ENCODE measurements around the gene IL1R1.

The IL1R1 gene

DNA sequence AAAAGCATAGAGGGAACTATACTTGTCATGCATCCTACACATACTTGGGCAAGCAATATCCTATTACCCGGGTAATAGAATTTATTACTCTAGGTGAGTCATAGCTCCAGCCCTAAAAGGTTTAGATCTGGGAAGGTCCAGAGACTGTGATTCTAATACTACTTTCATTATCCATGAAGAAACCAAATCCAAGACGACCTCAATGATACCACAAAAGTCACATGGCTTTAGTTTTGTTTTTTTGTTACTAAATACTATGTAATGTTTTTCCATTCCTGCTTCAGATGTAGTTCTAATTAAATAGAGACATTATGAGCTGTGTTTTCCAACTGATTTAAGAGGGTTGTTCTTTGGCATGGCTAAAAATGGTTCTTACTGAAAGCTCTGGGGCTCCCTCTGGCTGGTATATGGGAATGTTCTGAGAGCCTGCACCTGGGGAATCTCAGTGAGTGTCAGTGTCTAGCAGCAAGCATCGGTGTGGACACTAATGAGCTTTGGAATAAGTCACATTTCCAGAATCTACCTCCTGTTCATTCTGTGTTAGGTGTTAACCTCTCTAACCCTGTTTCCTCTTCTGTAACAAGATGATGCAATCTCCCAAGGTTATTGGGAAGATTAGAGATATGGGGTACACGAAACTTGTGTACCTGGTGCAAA, 23.8 kb downstream of the IL1R1 start:
- Histone ChIP-seq H3K4me1 (ENCODE audit: insufficient read depth, low read length) (no peaks in the 10 kb centered on the region), H3K27ac (ENCODE audit: low read length) (no peak overlapping the region), H3K9ac (ENCODE audit: low read depth, low read length) (no peak overlapping the region), H3K36me3 (ENCODE audit: insufficient read depth, low read depth, low read length) (no peaks in the 10 kb centered on the region), H3K4me3 (ENCODE audit: low read length) (no peak overlapping the region), H3K9me3 (ENCODE audit: insufficient read depth, low read depth, low read length) (no peaks in the 10 kb centered on the region), H3K27me3 (ENCODE audit: insufficient read depth, low read length) (no peaks in the 10 kb centered on the region)

- no peak overlapping the region for H3K9ac ChIP-seq (ENCODE audit: low read depth, low read length)
- H3K9me3 ChIP-seq (ENCODE audit: insufficient read depth, low read depth, low read length), result no peaks in the 10 kb centered on the region
- no peaks in the 10 kb centered on the region for H3K4me1 ChIP-seq (ENCODE audit: insufficient read depth, low read length)
- H3K27ac ChIP-seq (ENCODE audit: low read length), result no peak overlapping the region
- H3K4me3 ChIP-seq (ENCODE audit: low read length), result no peak overlapping the region
- H3K36me3 ChIP-seq (ENCODE audit: insufficient read depth, low read depth, low read length), result no peaks in the 10 kb centered on the region
- H3K27me3 ChIP-seq (ENCODE audit: insufficient read depth, low read length), result no peaks in the 10 kb centered on the region
These were observed 25.7 kb downstream of the IL1R1 start for GRCh38 chr2:102168026-102168771.

GRCh38 chr2:102171946-102172345, 29.4 kb downstream of the IL1R1 start:
- Histone ChIP-seq H3K36me3 (ENCODE audit: insufficient read depth, low read depth, low read length) (no peaks in the 10 kb centered on the region), H3K9me3 (ENCODE audit: insufficient read depth, low read depth, low read length) (no peaks in the 10 kb centered on the region), H3K27ac (ENCODE audit: low read length) (no peak overlapping the region), H3K9ac (ENCODE audit: low read depth, low read length) (no peak overlapping the region), H3K4me3 (ENCODE audit: low read length) (no peak overlapping the region), H3K4me1 (ENCODE audit: insufficient read depth, low read length) (no peaks in the 10 kb centered on the region), H3K27me3 (ENCODE audit: insufficient read depth, low read length) (no peaks in the 10 kb centered on the region)

- H3K27me3 ChIP-seq (ENCODE audit: insufficient read depth, low read length), result no peaks in the 10 kb centered on the region
- H3K4me3 ChIP-seq (ENCODE audit: low read length), result no peak overlapping the region
- H3K27ac ChIP-seq (ENCODE audit: low read length), result no peak overlapping the region
- no peak overlapping the region for H3K9ac ChIP-seq (ENCODE audit: low read depth, low read length)
- H3K9me3 ChIP-seq (ENCODE audit: insufficient read depth, low read depth, low read length), result no peaks in the 10 kb centered on the region
- H3K4me1 ChIP-seq (ENCODE audit: insufficient read depth, low read length), result no peaks in the 10 kb centered on the region
- no peaks in the 10 kb centered on the region for H3K36me3 ChIP-seq (ENCODE audit: insufficient read depth, low read depth, low read length)
These were observed 30.2 kb downstream of the IL1R1 start for GRCh38 chr2:102172745-102173144.

DNA sequence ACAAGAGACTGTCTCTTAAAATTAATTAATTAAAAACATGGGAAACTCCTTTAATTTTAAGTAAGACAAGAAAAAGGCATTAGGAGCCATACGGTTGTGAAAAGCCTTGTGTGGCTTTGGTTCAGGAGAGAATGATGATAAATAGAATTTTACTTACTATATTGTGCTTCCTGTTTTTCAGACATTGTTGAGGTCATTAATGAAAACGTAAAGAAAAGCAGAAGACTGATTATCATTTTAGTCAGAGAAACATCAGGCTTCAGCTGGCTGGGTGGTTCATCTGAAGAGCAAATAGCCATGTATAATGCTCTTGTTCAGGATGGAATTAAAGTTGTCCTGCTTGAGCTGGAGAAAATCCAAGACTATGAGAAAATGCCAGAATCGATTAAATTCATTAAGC, 33.6 kb downstream of the IL1R1 start:
- H3K4me3 ChIP-seq (ENCODE audit: low read length), result no peak overlapping the region

GRCh38 chr2:102177814-102178478, 35.4 kb downstream of the IL1R1 start:
- Histone ChIP-seq H3K4me3 (ENCODE audit: low read length) (no peak overlapping the region), H3K36me3 (ENCODE audit: insufficient read depth, low read depth, low read length) (no peaks in the 10 kb centered on the region), H3K4me1 (ENCODE audit: insufficient read depth, low read length) (no peaks in the 10 kb centered on the region), H3K27me3 (ENCODE audit: insufficient read depth, low read length) (no peaks in the 10 kb centered on the region), H3K9me3 (ENCODE audit: insufficient read depth, low read depth, low read length) (no peaks in the 10 kb centered on the region), H3K9ac (ENCODE audit: low read depth, low read length) (no peak overlapping the region), H3K27ac (ENCODE audit: low read length) (no peak overlapping the region)

More for the DNA sequence above, 33.6 kb downstream of the IL1R1 start:
- Histone ChIP-seq H3K27ac (ENCODE audit: low read length) (no peak overlapping the region), H3K36me3 (ENCODE audit: insufficient read depth, low read depth, low read length) (no peaks in the 10 kb centered on the region), H3K9ac (ENCODE audit: low read depth, low read length) (no peak overlapping the region), H3K27me3 (ENCODE audit: insufficient read depth, low read length) (no peaks in the 10 kb centered on the region), H3K9me3 (ENCODE audit: insufficient read depth, low read depth, low read length) (no peaks in the 10 kb centered on the region), H3K4me1 (ENCODE audit: insufficient read depth, low read length) (no peaks in the 10 kb centered on the region)

- Histone ChIP-seq H3K27ac (ENCODE audit: low read length) (no peak overlapping the region), H3K27me3 (ENCODE audit: insufficient read depth, low read length) (no peaks in the 10 kb centered on the region), H3K4me1 (ENCODE audit: insufficient read depth, low read length) (no peaks in the 10 kb centered on the region), H3K9me3 (ENCODE audit: insufficient read depth, low read depth, low read length) (no peaks in the 10 kb centered on the region), H3K9ac (ENCODE audit: low read depth, low read length) (no peak overlapping the region), H3K4me3 (ENCODE audit: low read length) (no peak overlapping the region), H3K36me3 (ENCODE audit: insufficient read depth, low read depth, low read length) (no peaks in the 10 kb centered on the region)
These were observed 36.5 kb downstream of the IL1R1 start for GRCh38 chr2:102179061-102179460.

GRCh38 chr2:102179788-102180686, 37.5 kb downstream of the IL1R1 start:
- Histone ChIP-seq H3K9ac (ENCODE audit: low read depth, low read length) (no peak overlapping the region), H3K27ac (ENCODE audit: low read length) (no peak overlapping the region), H3K4me1 (ENCODE audit: insufficient read depth, low read length) (no peaks in the 10 kb centered on the region), H3K4me3 (ENCODE audit: low read length) (no peak overlapping the region), H3K27me3 (ENCODE audit: insufficient read depth, low read length) (no peaks in the 10 kb centered on the region; the same call in 1 of the 2 replicates), H3K36me3 (ENCODE audit: insufficient read depth, low read depth, low read length) (no peaks in the 10 kb centered on the region), H3K9me3 (ENCODE audit: insufficient read depth, low read depth, low read length) (no peaks in the 10 kb centered on the region)

- H3K9ac ChIP-seq (ENCODE audit: low read depth, low read length), result no peak overlapping the region
- peaks cover 5% of the 10 kb centered on the region for H3K27me3 ChIP-seq (ENCODE audit: insufficient read depth, low read length)
- H3K9me3 ChIP-seq (ENCODE audit: insufficient read depth, low read depth, low read length), result no peaks in the 10 kb centered on the region
- no peaks in the 10 kb centered on the region for H3K36me3 ChIP-seq (ENCODE audit: insufficient read depth, low read depth, low read length)
- no peak overlapping the region for H3K4me3 ChIP-seq (ENCODE audit: low read length)
- H3K27ac ChIP-seq (ENCODE audit: low read length), result no peak overlapping the region
- H3K4me1 ChIP-seq (ENCODE audit: insufficient read depth, low read length), result no peaks in the 10 kb centered on the region
These were observed 38.1 kb downstream of the IL1R1 start for GRCh38 chr2:102180687-102180999.

GRCh38 chr2:102181376-102181775, 38.8 kb downstream of the IL1R1 start:
- Histone ChIP-seq H3K4me1 (ENCODE audit: insufficient read depth, low read length) (no peaks in the 10 kb centered on the region), H3K36me3 (ENCODE audit: insufficient read depth, low read depth, low read length) (no peaks in the 10 kb centered on the region), H3K27ac (ENCODE audit: low read length) (no peak overlapping the region), H3K9me3 (ENCODE audit: insufficient read depth, low read depth, low read length) (no peaks in the 10 kb centered on the region), H3K4me3 (ENCODE audit: low read length) (no peak overlapping the region), H3K27me3 (ENCODE audit: insufficient read depth, low read length) (peaks cover 12% of the 10 kb centered on the region), H3K9ac (ENCODE audit: low read depth, low read length) (no peak overlapping the region)

- Histone ChIP-seq H3K9me3 (ENCODE audit: insufficient read depth, low read depth, low read length) (no peaks in the 10 kb centered on the region), H3K9ac (ENCODE audit: low read depth, low read length) (no peak overlapping the region), H3K4me3 (ENCODE audit: low read length) (no peak overlapping the region), H3K4me1 (ENCODE audit: insufficient read depth, low read length) (no peaks in the 10 kb centered on the region), H3K36me3 (ENCODE audit: insufficient read depth, low read depth, low read length) (no peaks in the 10 kb centered on the region), H3K27ac (ENCODE audit: low read length) (no peak overlapping the region), H3K27me3 (ENCODE audit: insufficient read depth, low read length) (peaks cover 19% of the 10 kb centered on the region)
These were observed 39.5 kb downstream of the IL1R1 start for GRCh38 chr2:102181919-102182635.
